Measurements from ENCODE around the gene ARL10. TPM values are rescaled to one million over a fixed set of nuclear protein-coding genes. Genes with fewer than 3 reads are reported as not detected.

ARL10 gene
- total RNA-seq, 1 experiment from 2014 or later, result 3.3 TPM

- no peaks in the 10 kb centered on the region for H3K36me3 ChIP-seq (replicated peaks; ENCODE audit: control insufficient read depth, insufficient read depth, low read length)
- no peak overlapping the region for H3K4me3 ChIP-seq (ENCODE audit: insufficient read depth, low read depth, low read length)
- H3K27me3 ChIP-seq (ENCODE audit: control insufficient read depth, insufficient read depth, low read length), result no peaks in the 10 kb centered on the region
- no peak for DNase-seq
These were observed 54.8 kb downstream of the ARL10 start for GRCh38 chr5:176420086-176420485.

GRCh38 chr5:176420972-176421544 is 55.8 kb downstream of the ARL10 start:
- Histone ChIP-seq H3K36me3 (replicated peaks; ENCODE audit: control insufficient read depth, insufficient read depth, low read length) (no peaks in the 10 kb centered on the region), H3K4me3 (ENCODE audit: insufficient read depth, low read depth, low read length) (no peak overlapping the region), H3K27me3 (ENCODE audit: control insufficient read depth, insufficient read depth, low read length) (no peaks in the 10 kb centered on the region)
- DNase-seq, result no peak

- no peaks in the 10 kb centered on the region for H3K27me3 ChIP-seq (ENCODE audit: control insufficient read depth, insufficient read depth, low read length)
- no peak overlapping the region for H3K4me3 ChIP-seq (ENCODE audit: insufficient read depth, low read depth, low read length)
- DNase-seq, result no peak
- no peaks in the 10 kb centered on the region for H3K36me3 ChIP-seq (replicated peaks; ENCODE audit: control insufficient read depth, insufficient read depth, low read length)
These were observed 58.9 kb downstream of the ARL10 start for GRCh38 chr5:176424181-176424580.

GRCh38 chr5:176425138-176425537 is 59.9 kb downstream of the ARL10 start:
- Histone ChIP-seq H3K27me3 (ENCODE audit: control insufficient read depth, insufficient read depth, low read length) (no peaks in the 10 kb centered on the region), H3K36me3 (replicated peaks; ENCODE audit: control insufficient read depth, insufficient read depth, low read length) (no peaks in the 10 kb centered on the region), H3K4me3 (ENCODE audit: insufficient read depth, low read depth, low read length) (no peak overlapping the region)
- no peak for DNase-seq

- DNase-seq, result no peak
- H3K27me3 ChIP-seq (ENCODE audit: control insufficient read depth, insufficient read depth, low read length), result no peaks in the 10 kb centered on the region
- H3K4me3 ChIP-seq (ENCODE audit: insufficient read depth, low read depth, low read length), result no peak overlapping the region
- H3K36me3 ChIP-seq (replicated peaks; ENCODE audit: control insufficient read depth, insufficient read depth, low read length), result no peaks in the 10 kb centered on the region
These were observed 60.5 kb downstream of the ARL10 start for GRCh38 chr5:176425791-176426190.

- DNase-seq, result no peak
- Histone ChIP-seq H3K36me3 (replicated peaks; ENCODE audit: control insufficient read depth, insufficient read depth, low read length) (no peaks in the 10 kb centered on the region), H3K27me3 (ENCODE audit: control insufficient read depth, insufficient read depth, low read length) (no peaks in the 10 kb centered on the region), H3K4me3 (ENCODE audit: insufficient read depth, low read depth, low read length) (no peak overlapping the region)
These were observed 61.6 kb downstream of the ARL10 start for GRCh38 chr5:176426876-176427275.

GRCh38 chr5:176427971-176428370 is 62.7 kb downstream of the ARL10 start:
- DNase-seq, result no peak
- Histone ChIP-seq H3K4me3 (ENCODE audit: insufficient read depth, low read depth, low read length) (no peak overlapping the region), H3K36me3 (replicated peaks; ENCODE audit: control insufficient read depth, insufficient read depth, low read length) (no peaks in the 10 kb centered on the region), H3K27me3 (ENCODE audit: control insufficient read depth, insufficient read depth, low read length) (no peaks in the 10 kb centered on the region)

- DNase-seq, result no peak
- H3K36me3 ChIP-seq (replicated peaks; ENCODE audit: control insufficient read depth, insufficient read depth, low read length), result no peaks in the 10 kb centered on the region
- H3K27me3 ChIP-seq (ENCODE audit: control insufficient read depth, insufficient read depth, low read length), result no peaks in the 10 kb centered on the region
- H3K4me3 ChIP-seq (ENCODE audit: insufficient read depth, low read depth, low read length), result no peak overlapping the region
These were observed 64.7 kb downstream of the ARL10 start for GRCh38 chr5:176429972-176430371.

Other genes with a start within 250 kb of the ARL10 start
- gene SIMC1, start 127.1 kb upstream of the ARL10 start, total RNA-seq (2014; rRNA removed; shearing (Covaris generic)), result 13.0 and 15.0 TPM in 2 replicates
- 77.3 and 78.2 TPM in 2 replicates for gene KIAA1191, start 3.7 kb upstream of the ARL10 start, total RNA-seq (2014; rRNA removed; shearing (Covaris generic))
- gene NOP16, start 23.1 kb downstream of the ARL10 start, total RNA-seq (2014; rRNA removed; shearing (Covaris generic)), result 46.9 and 56.2 TPM in 2 replicates
- gene HIGD2A, start 23.3 kb downstream of the ARL10 start, total RNA-seq (2014; rRNA removed; shearing (Covaris generic)), result 232 and 237 TPM in 2 replicates
- 50.5 and 67.2 TPM in 2 replicates for gene CLTB, start 51.1 kb downstream of the ARL10 start, total RNA-seq (2014; rRNA removed; shearing (Covaris generic))
- gene FAF2, start 82.9 kb downstream of the ARL10 start, total RNA-seq (2014; rRNA removed; shearing (Covaris generic)), result 36.2 and 37.6 TPM in 2 replicates
- gene RNF44, start 171.9 kb downstream of the ARL10 start, total RNA-seq (2014; rRNA removed; shearing (Covaris generic)), result 67.4 and 75.6 TPM in 2 replicates
- 0.04 and 0.21 TPM in 2 replicates for gene CDHR2, start 183.9 kb downstream of the ARL10 start, total RNA-seq (2014; rRNA removed; shearing (Covaris generic))
- gene GPRIN1, start 244.7 kb downstream of the ARL10 start, total RNA-seq (2014; rRNA removed; shearing (Covaris generic)), result 6.6 and 14.2 TPM in 2 replicates